Panc1 (cell line): Measurements from ENCODE around the gene RASSF6. TPM values are rescaled to one million over a fixed set of nuclear protein-coding genes. Genes with fewer than 3 reads are reported as not detected.

Experiments
- ATAC-seq: fragments of 200-7000 bp; cut with Tn5 transposase; 2 replicates; pipeline ENCODE4 v1.9.1; 2020; ENCODE audit warnings: mild to moderate bottlenecking, moderate library complexity
- BruUV-seq: library from RNA; stranded (reverse); fragments of 400-500 nt; replicated peaks from 2 replicates; lab custom pipeline; 2021; lab: Mats Ljungman, UMichigan
- CTCF ChIA-PET: fragments of 300-600 bp; sonication (Branson Sonifier 250); formaldehyde crosslinking; loops from one replicate; lab custom pipeline; 2022; ENCODE audit warnings: antibody characterized with exemption; lab: Charles Lee
- POLR2A ChIA-PET: fragments of 300-600 bp; sonication (Branson Sonifier 250); formaldehyde crosslinking; loops from one replicate; lab custom pipeline; 2022; ENCODE audit warnings: antibody characterized with exemption; lab: Charles Lee
- DNase-seq: peaks from one replicate; pipeline ENCODE4 v3.0.0-alpha.2; 2010; ENCODE audit warnings: low read depth, low spot score
- H3K27ac ChIP-seq: 2 replicates; pipeline ENCODE4 v1.5.1; 2011; ENCODE audit warnings: mild to moderate bottlenecking, low read length, inconsistent platforms
- H3K27me3 ChIP-seq: fragments of 200-500 bp; sonication (Bioruptor generic); 2 replicates; pipeline ENCODE4 v1.6.0; 2014; ENCODE audit warnings: low read length, inconsistent platforms; ENCODE audit not compliant: control insufficient read depth, insufficient read depth
- H3K36me3 ChIP-seq: fragments of 200-500 bp; sonication (Bioruptor generic); 2 replicates; pipeline ENCODE4 v1.5.1; 2014; ENCODE audit warnings: inconsistent platforms, mild to moderate bottlenecking, low read length, moderate library complexity; ENCODE audit not compliant: control insufficient read depth, insufficient read depth
- H3K4me1 ChIP-seq: 2 replicates; pipeline ENCODE4 v1.5.1; 2011; ENCODE audit warnings: inconsistent platforms, mild to moderate bottlenecking, low read length, moderate library complexity; ENCODE audit not compliant: control insufficient read depth, insufficient read depth
- H3K4me3 ChIP-seq, 2 experiments: 2 replicates each; pipeline ENCODE4 v1.5.1; 2011 to 2012; ENCODE audit warnings: low read depth in 2 of 2, low read length in 2 of 2, mild to moderate bottlenecking in 2 of 2, inconsistent platforms in 1 of 2, moderate library complexity in 1 of 2
- H3K9me3 ChIP-seq: fragments of 200-500 bp; sonication (Bioruptor generic); 2 replicates; pipeline ENCODE4 v1.5.1; 2014; ENCODE audit warnings: low read depth, mild to moderate bottlenecking, inconsistent platforms, low read length, moderate library complexity; ENCODE audit not compliant: control insufficient read depth, insufficient read depth
- POLR2AphosphoS5 ChIP-seq: IDR thresholded peaks from 2 replicates; pipeline ENCODE4 v1.6.1; 2012; ENCODE audit warnings: mild to moderate bottlenecking, low read depth, low read length, moderate library complexity
- SIN3A ChIP-seq: IDR thresholded peaks from 2 replicates; pipeline ENCODE4 v1.6.1; 2012; ENCODE audit warnings: low read depth, mild to moderate bottlenecking, low read length, moderate library complexity, borderline replicate concordance; ENCODE audit not compliant: insufficient read depth
- TCF7L2 ChIP-seq: IDR thresholded peaks from 2 replicates; pipeline ENCODE4 v1.6.1; 2011; ENCODE audit warnings: mild to moderate bottlenecking, low read depth, low read length, inconsistent platforms
- in situ Hi-C: cut with HindIII; loops from 2 replicates; pipeline ENCODE4 v1.10.0; 2016; ENCODE audit warnings: low sequenced_read_pairs, low pct_unique_long_range_greater_than_20kb
- intact Hi-C: fragments of 100-400 bp; cut with micrococcal nuclease; formaldehyde crosslinking; loops from one replicate; pipeline ENCODE4 v1.10.0; 2022; ENCODE audit not compliant: unreplicated experiment
- total RNA-seq: library from RNA; stranded (reverse); gene quantifications from one replicate; pipeline ENCODE4 v1.2.1, GENCODE V29; 2021; ENCODE audit not compliant: unreplicated experiment
- TF ChIP-seq, protein P1 (sequence below): fragments of 450-650 bp; IDR thresholded peaks from 2 replicates; pipeline ENCODE4 v1.5.1; 2017; ENCODE audit warnings: mild to moderate bottlenecking
- TF ChIP-seq, protein P2 (sequence below), 2 experiments: IDR thresholded peaks; 2 replicates each; pipeline ENCODE4 v1.6.1; 2011 to 2012; ENCODE audit warnings: low read depth in 2 of 2, control low read depth in 1 of 2, low read length in 1 of 2, mild to moderate bottlenecking in 1 of 2, moderate library complexity in 1 of 2; ENCODE audit not compliant: insufficient read depth in 1 of 2

RASSF6 gene
- total RNA-seq, 1 experiment from 2014 or later, result 0.15 TPM

DNA sequence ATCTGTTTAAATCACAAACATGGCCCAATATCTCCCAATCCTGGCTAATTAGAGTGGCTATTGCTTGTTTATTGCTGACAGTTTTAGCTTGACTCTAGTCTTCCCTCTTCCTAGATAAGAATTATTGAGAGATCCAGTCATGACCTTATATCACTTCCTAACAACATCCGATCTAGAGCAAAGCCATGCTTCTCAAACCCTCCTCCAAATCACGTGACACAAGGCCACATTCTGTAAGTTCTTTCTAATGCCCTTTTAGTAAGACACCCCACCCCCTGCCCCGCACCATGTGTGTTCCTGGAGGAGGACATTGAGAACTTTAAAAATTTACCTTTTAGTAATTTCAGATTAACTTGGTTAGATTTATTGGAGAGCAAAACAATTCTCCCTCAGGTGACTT lies 40.6 kb upstream of the RASSF6 start:
- no TSS peak for BruUV-seq
- ChIA-PET CTCF (no interaction called here), POLR2A (no interaction called here)
- ATAC-seq (no peak), DNase-seq (no peak)
- Histone ChIP-seq H3K4me1 (no peaks in the 10 kb centered on the region), H3K27ac (no peak overlapping the region; the same call in 1 of the 2 replicates), H3K4me3 (no peak overlapping the region), H3K27me3 (no peaks in the 10 kb centered on the region), H3K9me3 (no peaks in the 10 kb centered on the region), H3K36me3 (no peaks in the 10 kb centered on the region)
- intact Hi-C loops (loop anchor here (5.0 kb wide), 2 partner anchors 206 to 471 kb away; partner anchors contain the start of gene CXCL1), in situ Hi-C loops (no loop called here)
- TF ChIP-seq, protein P1, sequence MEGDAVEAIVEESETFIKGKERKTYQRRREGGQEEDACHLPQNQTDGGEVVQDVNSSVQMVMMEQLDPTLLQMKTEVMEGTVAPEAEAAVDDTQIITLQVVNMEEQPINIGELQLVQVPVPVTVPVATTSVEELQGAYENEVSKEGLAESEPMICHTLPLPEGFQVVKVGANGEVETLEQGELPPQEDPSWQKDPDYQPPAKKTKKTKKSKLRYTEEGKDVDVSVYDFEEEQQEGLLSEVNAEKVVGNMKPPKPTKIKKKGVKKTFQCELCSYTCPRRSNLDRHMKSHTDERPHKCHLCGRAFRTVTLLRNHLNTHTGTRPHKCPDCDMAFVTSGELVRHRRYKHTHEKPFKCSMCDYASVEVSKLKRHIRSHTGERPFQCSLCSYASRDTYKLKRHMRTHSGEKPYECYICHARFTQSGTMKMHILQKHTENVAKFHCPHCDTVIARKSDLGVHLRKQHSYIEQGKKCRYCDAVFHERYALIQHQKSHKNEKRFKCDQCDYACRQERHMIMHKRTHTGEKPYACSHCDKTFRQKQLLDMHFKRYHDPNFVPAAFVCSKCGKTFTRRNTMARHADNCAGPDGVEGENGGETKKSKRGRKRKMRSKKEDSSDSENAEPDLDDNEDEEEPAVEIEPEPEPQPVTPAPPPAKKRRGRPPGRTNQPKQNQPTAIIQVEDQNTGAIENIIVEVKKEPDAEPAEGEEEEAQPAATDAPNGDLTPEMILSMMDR, result no peak
- TF ChIP-seq, protein P2, sequence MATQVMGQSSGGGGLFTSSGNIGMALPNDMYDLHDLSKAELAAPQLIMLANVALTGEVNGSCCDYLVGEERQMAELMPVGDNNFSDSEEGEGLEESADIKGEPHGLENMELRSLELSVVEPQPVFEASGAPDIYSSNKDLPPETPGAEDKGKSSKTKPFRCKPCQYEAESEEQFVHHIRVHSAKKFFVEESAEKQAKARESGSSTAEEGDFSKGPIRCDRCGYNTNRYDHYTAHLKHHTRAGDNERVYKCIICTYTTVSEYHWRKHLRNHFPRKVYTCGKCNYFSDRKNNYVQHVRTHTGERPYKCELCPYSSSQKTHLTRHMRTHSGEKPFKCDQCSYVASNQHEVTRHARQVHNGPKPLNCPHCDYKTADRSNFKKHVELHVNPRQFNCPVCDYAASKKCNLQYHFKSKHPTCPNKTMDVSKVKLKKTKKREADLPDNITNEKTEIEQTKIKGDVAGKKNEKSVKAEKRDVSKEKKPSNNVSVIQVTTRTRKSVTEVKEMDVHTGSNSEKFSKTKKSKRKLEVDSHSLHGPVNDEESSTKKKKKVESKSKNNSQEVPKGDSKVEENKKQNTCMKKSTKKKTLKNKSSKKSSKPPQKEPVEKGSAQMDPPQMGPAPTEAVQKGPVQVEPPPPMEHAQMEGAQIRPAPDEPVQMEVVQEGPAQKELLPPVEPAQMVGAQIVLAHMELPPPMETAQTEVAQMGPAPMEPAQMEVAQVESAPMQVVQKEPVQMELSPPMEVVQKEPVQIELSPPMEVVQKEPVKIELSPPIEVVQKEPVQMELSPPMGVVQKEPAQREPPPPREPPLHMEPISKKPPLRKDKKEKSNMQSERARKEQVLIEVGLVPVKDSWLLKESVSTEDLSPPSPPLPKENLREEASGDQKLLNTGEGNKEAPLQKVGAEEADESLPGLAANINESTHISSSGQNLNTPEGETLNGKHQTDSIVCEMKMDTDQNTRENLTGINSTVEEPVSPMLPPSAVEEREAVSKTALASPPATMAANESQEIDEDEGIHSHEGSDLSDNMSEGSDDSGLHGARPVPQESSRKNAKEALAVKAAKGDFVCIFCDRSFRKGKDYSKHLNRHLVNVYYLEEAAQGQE (IDR thresholded peaks at IDR 0.05; ENCODE audit: insufficient read depth in 1 of 2, low read depth in 2 of 2, low read length in 1 of 2), result no peak
- TF ChIP-seq SIN3A, result no peak
- TF ChIP-seq POLR2AphosphoS5, result no peak
- TF ChIP-seq TCF7L2, result no peak

DNA sequence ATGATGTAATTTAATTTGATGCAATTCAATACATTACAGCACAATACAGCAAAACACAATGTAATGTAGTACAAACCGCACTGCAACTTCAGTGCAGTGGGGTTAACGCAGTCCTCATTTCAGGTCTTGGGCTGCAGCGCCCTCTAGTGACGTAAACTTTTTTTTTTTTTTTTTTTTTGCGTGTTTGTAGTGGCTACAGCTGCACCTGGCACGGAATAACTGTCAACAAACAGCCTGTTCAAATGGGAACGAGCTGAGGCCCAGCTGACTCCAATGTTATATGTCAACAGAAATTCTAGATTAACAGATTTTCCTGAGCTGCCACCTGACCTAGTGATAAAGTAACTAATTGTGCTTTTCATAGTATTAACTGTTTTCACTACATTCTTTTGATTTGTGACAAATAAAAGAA lies 33.5 kb upstream of the RASSF6 start:
- no peaks in the 10 kb centered on the region for H3K27me3 ChIP-seq
- no TSS peak for BruUV-seq
- TF ChIP-seq, protein P2 (IDR thresholded peaks at IDR 0.05; ENCODE audit: insufficient read depth in 1 of 2, low read depth in 2 of 2, low read length in 1 of 2), result no peak
- TF ChIP-seq, protein P1, result peak; percentile 65
- H3K4me1 ChIP-seq, result peaks cover 2% of the 10 kb centered on the region; the same call in 1 of the 2 replicates
- no peak for ATAC-seq
- no peaks in the 10 kb centered on the region; the same call in 1 of the 2 replicates for H3K36me3 ChIP-seq
- H3K9me3 ChIP-seq, result no peaks in the 10 kb centered on the region
- DNase-seq, result no peak
- in situ Hi-C loops, result no loop called here
- CTCF ChIA-PET, result interaction anchor here (0.7 to 0.8 kb wide), 2 partner anchors 196 to 312 kb away, joined by 3 read pairs; no protein-coding TSS in a partner anchor
- POLR2A ChIA-PET, result interaction anchor here (0.6 kb wide), 1 partner anchor 84 kb away, joined by 3 read pairs; no protein-coding TSS in a partner anchor
- no peak overlapping the region for H3K27ac ChIP-seq
- no peak overlapping the region for H3K4me3 ChIP-seq
- intact Hi-C loops, result loop anchor here (5.0 to 10.0 kb wide), 2 partner anchors 61 to 309 kb away; no protein-coding TSS in a partner anchor
